Fibroblast of lung (primary cell): ENCODE data around the gene ZSCAN1. TPM values are rescaled to one million over a fixed set of nuclear protein-coding genes. Genes with fewer than 3 reads are reported as not detected.

Experiments
- DNase-seq, 2 donors: peaks; one replicate each; pipeline versions ENCODE4 v3.0.0 to v3.0.0-alpha.2; 2010; ENCODE audit warnings: low read depth in 2 of 2
- H2AFZ ChIP-seq: 2 replicates; pipeline ENCODE4 v1.5.1; 2012; ENCODE audit warnings: low read length, control low read depth, inconsistent platforms
- H3K27ac ChIP-seq: 2 replicates; pipeline ENCODE4 v1.5.1; 2011; ENCODE audit warnings: low read length, control low read depth; ENCODE audit not compliant: insufficient read depth
- H3K27me3 ChIP-seq: 2 replicates; pipeline ENCODE4 v1.5.1; 2011; ENCODE audit warnings: mild to moderate bottlenecking, low read length; ENCODE audit not compliant: control insufficient read depth, insufficient read depth
- H3K36me3 ChIP-seq: 2 replicates; pipeline ENCODE4 v1.5.1; 2011; ENCODE audit warnings: low read length; ENCODE audit not compliant: control insufficient read depth, insufficient read depth
- H3K4me1 ChIP-seq: 2 replicates; pipeline ENCODE4 v1.5.1; 2011; ENCODE audit warnings: low read length; ENCODE audit not compliant: control insufficient read depth, insufficient read depth; ENCODE audit errors: extremely low read depth
- H3K4me2 ChIP-seq: 2 replicates; pipeline ENCODE4 v1.5.1; 2011; ENCODE audit warnings: low read length, control low read depth; ENCODE audit not compliant: insufficient read depth; ENCODE audit errors: extremely low read depth
- H3K4me3 ChIP-seq, 4 experiments: fragments of 200-600 bp in 1 of 4; sonication (generic) in 1 of 4; replicated peaks in 1 of 4; 2 replicates each; pipeline ENCODE4 v1.5.1; 2011 to 2016; ENCODE audit warnings: low read length in 4 of 4, low read depth in 3 of 4, mild to moderate bottlenecking in 3 of 4, control low read depth in 2 of 4, inconsistent platforms in 1 of 4, mixed read lengths in 1 of 4; ENCODE audit not compliant: insufficient read depth in 1 of 4; ENCODE audit errors: control extremely low read depth in 1 of 4
- H3K79me2 ChIP-seq: 2 replicates; pipeline ENCODE4 v1.5.1; 2012; ENCODE audit warnings: mild to moderate bottlenecking, low read length, inconsistent platforms; ENCODE audit not compliant: control insufficient read depth, insufficient read depth
- H3K9ac ChIP-seq: 2 replicates; pipeline ENCODE4 v1.5.1; 2011; ENCODE audit warnings: mild to moderate bottlenecking, low read length, control low read depth; ENCODE audit not compliant: insufficient read depth
- H3K9me3 ChIP-seq: 2 replicates; pipeline ENCODE4 v1.5.1; 2012; ENCODE audit warnings: low read depth, low read length; ENCODE audit not compliant: control insufficient read depth, insufficient read depth
- H4K20me1 ChIP-seq: 2 replicates; pipeline ENCODE4 v1.5.1; 2011; ENCODE audit warnings: low read length; ENCODE audit not compliant: control insufficient read depth, insufficient read depth; ENCODE audit errors: extremely low read depth
- CTCF ChIP-seq, 2 donors: IDR thresholded peaks in 1 of 2; conservative IDR thresholded peaks in 1 of 2; 1 replicate in 1 of 2; 2 replicates in 1 of 2; pipeline ENCODE4 v1.5.1; 2011 to 2012; ENCODE audit warnings: low read length in 2 of 2, control low read depth in 1 of 2, inconsistent platforms in 1 of 2, low read depth in 1 of 2, mild to moderate bottlenecking in 1 of 2
- EZH2 ChIP-seq: IDR thresholded peaks from 2 replicates; pipeline ENCODE4 v1.5.1; 2012; ENCODE audit warnings: low read length, control low read depth, mild to moderate bottlenecking; ENCODE audit errors: missing control alignments
- polyA plus RNA-seq, 2 donors: library from polyadenylated mRNA; depleted of rRNA in 1 of 2; stranded (reverse) in 1 of 2; unstranded in 1 of 2; fragments of >200 nt; gene quantifications; 2 replicates each; pipeline ENCODE4 v1.2.1, GENCODE V29; 2011 to 2012; ENCODE audit warnings: missing spikeins in 1 of 2
- total RNA-seq: library from RNA; depleted of rRNA; stranded (reverse); fragments of >200 nt; gene quantifications from 2 replicates; pipeline ENCODE4 v1.2.1, GENCODE V29; 2014

Gene ZSCAN1
- total and polyA plus RNA-seq, 2 donors (not counting 1 experiment from before 2014, with no cell fraction given): not detected

- H3K9me3 ChIP-seq: peaks cover 5% of the 10 kb centered on the region
- peak overlapping the region; percentile 95 for H3K9ac ChIP-seq
- H3K79me2 ChIP-seq: peaks cover 13% of the 10 kb centered on the region
- H3K4me3 ChIP-seq: peak overlapping the region; percentile 66 to 90 (median 78)
- H3K27me3 ChIP-seq: no peaks in the 10 kb centered on the region
- peak overlapping the region; percentile 87 for H3K27ac ChIP-seq
- no peaks in the 10 kb centered on the region for H4K20me1 ChIP-seq
- peak; percentile 30 to 38 for DNase-seq
- TF ChIP-seq CTCF (conservative IDR thresholded peaks at IDR 0.05 in 1 of 2, IDR thresholded peaks at IDR 0.05 in 1 of 2; ENCODE audit: low read depth in 1 of 2, low read length in 2 of 2) (no peak), EZH2 (no peak)
- no peaks in the 10 kb centered on the region for H3K4me1 ChIP-seq
- peaks cover 23% of the 10 kb centered on the region for H3K36me3 ChIP-seq
- peak overlapping the region; percentile 32 for H2AFZ ChIP-seq
- H3K4me2 ChIP-seq: peak overlapping the region; percentile 91
These were observed 31.9 kb upstream of the ZSCAN1 start for GRCh38 chr19:58001895-58002369.

- TF ChIP-seq CTCF (conservative IDR thresholded peaks at IDR 0.05 in 1 of 2, IDR thresholded peaks at IDR 0.05 in 1 of 2; ENCODE audit: low read depth in 1 of 2, low read length in 2 of 2): no peak
- no peak for TF ChIP-seq EZH2
- Histone ChIP-seq H3K36me3 (peaks cover 21% of the 10 kb centered on the region), H3K27me3 (no peaks in the 10 kb centered on the region)
These were observed 31.2 kb upstream of the ZSCAN1 start, which contains the start of gene ZNF606 for GRCh38 chr19:58002384-58003173. TSS of gene ZNF606 (minus strand) at chr19:58002820. CDS start at chr19:58001319, 1,501 bp downstream.

GRCh38 chr19:58003174-58003828 is 30.5 kb upstream of the ZSCAN1 start:
- H3K4me3 ChIP-seq: peak overlapping the region; percentile 66 to 95 (median 78)
- H3K27ac ChIP-seq: peak overlapping the region; percentile 87
- H3K4me1 ChIP-seq: no peaks in the 10 kb centered on the region
- DNase-seq: peak; percentile 32 to 42
- H3K9me3 ChIP-seq: peaks cover 5% of the 10 kb centered on the region
- H3K27me3 ChIP-seq: no peaks in the 10 kb centered on the region
- H3K36me3 ChIP-seq: peaks cover 21% of the 10 kb centered on the region
- peaks cover 13% of the 10 kb centered on the region for H3K79me2 ChIP-seq
- peak overlapping the region; percentile 90 for H3K4me2 ChIP-seq
- no peaks in the 10 kb centered on the region for H4K20me1 ChIP-seq
- TF ChIP-seq CTCF (conservative IDR thresholded peaks at IDR 0.05 in 1 of 2, IDR thresholded peaks at IDR 0.05 in 1 of 2; ENCODE audit: low read depth in 1 of 2, low read length in 2 of 2) (no peak), EZH2 (no peak)
- peak overlapping the region; percentile 95 for H3K9ac ChIP-seq
- peak overlapping the region; percentile 91 for H2AFZ ChIP-seq

More at GRCh38 chr19:58002384-58003173, 31.2 kb upstream of the ZSCAN1 start, which contains the start of gene ZNF606:
- H4K20me1 ChIP-seq: no peaks in the 10 kb centered on the region
- H3K9me3 ChIP-seq: peaks cover 5% of the 10 kb centered on the region
- H3K4me3 ChIP-seq: peak within 1 kb of the TSS; percentile 66 to 95 (median 78)
- no peaks in the 10 kb centered on the region for H3K4me1 ChIP-seq
- H3K79me2 ChIP-seq: peaks cover 13% of the 10 kb centered on the region
- peak within 1 kb of the TSS; percentile 95 for H3K9ac ChIP-seq
- H2AFZ ChIP-seq: peak within 1 kb of the TSS; percentile 91
- peak within 1 kb of the TSS; percentile 87 for H3K27ac ChIP-seq
- H3K4me2 ChIP-seq: peak within 1 kb of the TSS; percentile 91
- peak; percentile 89 for DNase-seq
